GM18507 (cell line): ENCODE measurements around the gene KRTAP1-3.
"Not testable (repeated sequence)": the region's sequence is repeated elsewhere in the genome, so short reads cannot be mapped to it uniquely, and the experiment has no call there.

Source experiments
- DNase-seq: peaks from one replicate; pipeline ENCODE4 v3.0.0; 2011; ENCODE audit warnings: low read depth; ENCODE audit not compliant: insufficient read length; ENCODE audit errors: extremely low spot score
- FAIRE-seq: peaks from 2 replicates; lab custom pipeline; 2011; peaks lifted over from hg19 to GRCh38; lab: Jason Lieb, UNC

Gene KRTAP1-3

GRCh38 chr17:41015454-41015853, 19.2 kb downstream of the KRTAP1-3 start:
- DNase-seq = no peak
- no peak for FAIRE-seq

- DNase-seq = no peak
Observed at GRCh38 chr17:41013606-41014005, 21.1 kb downstream of the KRTAP1-3 start.

GRCh38 chr17:41013181-41013580, 21.5 kb downstream of the KRTAP1-3 start:
- FAIRE-seq (no peak), DNase-seq (no peak)

More at GRCh38 chr17:41013606-41014005, 21.1 kb downstream of the KRTAP1-3 start:
- FAIRE-seq = no peak

GRCh38 chr17:41012326-41013120, 22.2 kb downstream of the KRTAP1-3 start:
- FAIRE-seq (no peak), DNase-seq (no peak)

- FAIRE-seq (no peak), DNase-seq (no peak)
Observed at GRCh38 chr17:41010441-41010840, 24.2 kb downstream of the KRTAP1-3 start.

- FAIRE-seq (no peak), DNase-seq (no peak)
Observed at GRCh38 chr17:41009936-41010335, 24.7 kb downstream of the KRTAP1-3 start.

- DNase-seq = no peak
- FAIRE-seq = no peak
Observed at GRCh38 chr17:41009301-41009760, 25.3 kb downstream of the KRTAP1-3 start.

- DNase-seq (no peak), FAIRE-seq (no peak)
Observed at GRCh38 chr17:41008811-41009210, 25.9 kb downstream of the KRTAP1-3 start, which contains the start of gene KRTAP3-1. TSS of gene KRTAP3-1 (minus strand) at chr17:41009128. CDS start at chr17:41009074, 54 bp downstream.

- DNase-seq (no peak), FAIRE-seq (no peak)
Observed at GRCh38 chr17:41004397-41004796, 30.3 kb downstream of the KRTAP1-3 start.

GRCh38 chr17:41003926-41004325, 30.7 kb downstream of the KRTAP1-3 start:
- FAIRE-seq (no peak), DNase-seq (no peak)

GRCh38 chr17:41002814-41003213, 31.9 kb downstream of the KRTAP1-3 start:
- FAIRE-seq = no peak
- no peak for DNase-seq

GRCh38 chr17:41001795-41002194, 32.9 kb downstream of the KRTAP1-3 start:
- DNase-seq (no peak), FAIRE-seq (no peak)

GRCh38 chr17:40999563-40999962, 35.1 kb downstream of the KRTAP1-3 start, which contains the start of gene KRTAP3-2:
TSS of gene KRTAP3-2 (minus strand) at chr17:40999906. CDS start at chr17:40999853, 53 bp downstream.
- DNase-seq, FAIRE-seq: not testable (repeated sequence)

GRCh38 chr17:40997361-40997760, 37.3 kb downstream of the KRTAP1-3 start:
- FAIRE-seq = no peak
- DNase-seq = no peak

GRCh38 chr17:40996829-40997228, 37.8 kb downstream of the KRTAP1-3 start:
- DNase-seq (no peak), FAIRE-seq (no peak)

- DNase-seq (no peak), FAIRE-seq (no peak)
Observed at GRCh38 chr17:40995116-40995515, 39.6 kb downstream of the KRTAP1-3 start.

- FAIRE-seq = no peak
- no peak for DNase-seq
Observed at GRCh38 chr17:40993839-40994238, 40.8 kb downstream of the KRTAP1-3 start, which contains the start of gene KRTAP3-3. TSS of gene KRTAP3-3 (minus strand) at chr17:40994164. CDS start at chr17:40994097, 67 bp downstream.

- FAIRE-seq (no peak), DNase-seq (no peak)
Observed at GRCh38 chr17:40993084-40993483, 41.6 kb downstream of the KRTAP1-3 start.

GRCh38 chr17:40992666-40993065, 42.0 kb downstream of the KRTAP1-3 start:
- DNase-seq (no peak), FAIRE-seq (no peak)

- no peak for FAIRE-seq
- DNase-seq = no peak
Observed at GRCh38 chr17:40986920-40987319, 47.8 kb downstream of the KRTAP1-3 start.

GRCh38 chr17:40984226-40984625, 50.4 kb downstream of the KRTAP1-3 start, which contains the start of gene KRT40:
TSS of gene KRT40 (minus strand) at chr17:40984326. CDS start at chr17:40984273, 53 bp downstream.
- FAIRE-seq = no peak
- DNase-seq = no peak
